GM21825 (cell line): ENCODE measurements around the gene RABGAP1L.

Experiments
- ATAC-seq: cut with Tn5 transposase; IDR thresholded peaks from one replicate; pipeline ENCODE4 v1.9.1; 2021; ENCODE audit warnings: mild to moderate bottlenecking, moderate library complexity; ENCODE audit not compliant: unreplicated experiment

Gene RABGAP1L

DNA sequence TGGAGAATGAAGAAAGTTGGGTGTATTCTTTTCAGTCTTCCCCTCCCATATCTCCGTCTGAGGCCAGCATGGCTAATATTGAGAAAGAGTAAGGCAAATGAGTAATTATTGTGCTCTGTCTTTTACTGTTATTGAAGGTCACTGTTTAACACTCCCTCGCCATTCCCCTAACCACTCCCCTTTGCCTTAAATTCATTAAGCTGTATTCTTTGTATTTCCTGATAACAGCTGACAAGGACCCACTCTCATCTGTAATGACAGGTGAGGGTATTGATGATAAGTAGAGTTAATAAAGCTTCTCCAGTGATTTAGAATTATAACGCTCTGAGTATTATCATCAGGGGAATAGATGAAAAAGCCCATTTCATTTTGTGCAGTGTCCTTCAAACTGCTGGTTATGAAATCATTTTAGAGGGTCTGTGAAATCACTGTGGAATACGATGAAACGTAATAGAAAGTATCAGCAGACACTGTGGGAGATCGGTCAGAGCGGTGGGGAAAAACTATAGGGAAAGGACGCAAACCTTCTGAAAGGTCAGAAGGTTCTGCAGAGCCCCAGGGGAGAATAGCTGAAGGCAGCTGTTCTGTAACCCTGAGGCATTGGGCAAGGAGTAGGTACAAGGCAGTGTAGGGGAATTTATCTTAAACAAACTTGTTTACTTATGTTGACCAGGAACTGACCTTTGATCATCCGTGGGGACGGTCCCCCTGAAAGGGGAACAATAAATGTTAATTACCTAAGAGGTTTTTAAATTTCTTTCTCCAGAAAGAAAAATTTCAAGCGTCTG is 794.2 kb downstream of the RABGAP1L start:
- no peak for ATAC-seq

DNA sequence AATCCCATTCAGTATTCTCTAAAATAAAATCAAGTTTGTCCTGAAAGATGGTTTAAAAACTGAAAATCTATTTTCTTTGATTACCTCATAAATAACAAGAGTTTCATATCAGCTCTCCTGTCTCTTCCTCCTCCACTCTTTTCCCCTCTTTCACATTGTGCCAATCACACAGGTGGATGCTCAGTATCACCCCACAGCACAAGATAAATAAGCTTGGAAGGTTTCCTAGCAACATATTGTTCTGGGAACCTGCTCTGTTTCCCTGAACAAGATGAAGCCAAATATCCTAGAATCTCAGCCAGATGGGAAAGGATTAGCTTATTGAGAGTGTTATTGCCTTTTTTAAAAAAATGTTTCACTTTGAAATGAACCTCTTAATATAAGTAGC is 794.7 kb downstream of the RABGAP1L start:
- ATAC-seq, result no peak

DNA sequence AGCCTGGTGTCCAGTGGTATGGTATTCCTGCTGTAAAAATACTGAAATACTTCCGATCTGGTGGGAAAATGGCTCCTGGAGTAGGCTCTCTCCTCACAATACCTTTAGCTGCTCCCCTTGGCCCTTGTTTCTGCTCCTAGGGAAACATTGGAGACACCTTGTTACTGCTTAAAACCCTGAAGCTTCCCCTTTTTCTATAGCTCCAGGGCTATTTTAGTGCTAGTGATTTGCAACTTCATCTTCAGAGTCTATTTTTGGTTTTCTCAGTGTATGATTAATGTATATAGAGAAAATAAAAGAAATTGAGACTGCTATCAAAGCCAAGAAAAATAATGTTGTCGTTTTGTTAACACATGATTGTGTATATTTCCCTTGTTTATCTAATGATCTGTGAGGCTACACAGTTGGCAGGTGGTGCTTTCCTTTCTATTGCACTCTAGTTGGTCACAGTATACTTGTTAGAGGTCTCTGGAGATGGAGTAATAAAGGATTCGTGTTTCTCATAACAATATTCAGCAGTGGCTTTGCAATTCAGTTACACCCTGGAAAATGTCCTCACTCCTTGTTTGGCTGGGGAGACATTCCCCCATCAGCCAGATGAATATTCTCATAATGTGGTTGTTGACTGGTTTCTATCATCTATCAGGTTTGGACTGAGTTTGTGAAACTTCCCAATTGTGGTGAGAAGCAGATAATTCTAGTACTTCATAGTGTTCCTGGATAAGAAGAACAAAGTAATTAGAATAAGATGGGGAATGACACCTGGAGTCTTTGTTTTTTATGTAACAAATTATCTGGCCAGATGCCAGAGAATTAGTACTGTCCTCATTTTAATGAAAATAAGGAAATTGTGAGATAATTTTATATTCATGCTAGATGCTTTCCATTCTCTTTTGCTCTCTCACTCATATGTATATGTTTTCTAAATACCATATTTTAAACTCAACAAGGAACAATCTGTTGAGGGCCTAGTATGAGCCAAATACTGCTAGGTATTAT is 795.6 kb downstream of the RABGAP1L start:
- no peak for ATAC-seq

GRCh38 chr1:174956086-174956485 is 796.8 kb downstream of the RABGAP1L start:
- ATAC-seq, result no peak

GRCh38 chr1:174956976-174957375 is 797.7 kb downstream of the RABGAP1L start:
- ATAC-seq, result no peak

DNA sequence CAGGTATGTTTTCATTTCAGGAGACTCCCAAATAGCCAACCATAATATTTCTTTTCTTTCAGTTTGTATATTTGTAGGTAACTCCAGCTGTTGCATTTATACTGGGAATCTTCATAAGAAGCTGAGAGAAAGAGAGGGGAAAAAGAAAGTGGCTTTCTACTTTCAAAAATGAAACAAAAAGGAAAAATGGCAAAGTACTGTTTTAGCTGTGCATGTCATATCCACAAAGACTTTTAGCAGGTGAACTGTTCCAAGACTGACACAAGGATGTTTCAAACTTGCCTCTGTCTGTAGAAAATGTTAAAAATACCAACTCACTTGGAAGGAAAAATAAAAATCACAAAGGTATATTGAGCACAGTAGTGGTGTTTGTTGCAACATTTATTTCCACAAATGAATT is 798.5 kb downstream of the RABGAP1L start:
- no peak for ATAC-seq

- ATAC-seq, result no peak
Observed at GRCh38 chr1:174958396-174958795, 799.1 kb downstream of the RABGAP1L start.

- ATAC-seq, result no peak
Observed at GRCh38 chr1:174960362-174960761, 801.0 kb downstream of the RABGAP1L start.

GRCh38 chr1:174963529-174964125 is 804.3 kb downstream of the RABGAP1L start:
- no peak for ATAC-seq

GRCh38 chr1:174964261-174964971 is 805.1 kb downstream of the RABGAP1L start:
- no peak for ATAC-seq

GRCh38 chr1:174964972-174965361 is 805.6 kb downstream of the RABGAP1L start:
- ATAC-seq, result no peak

GRCh38 chr1:174965362-174966007 is 806.2 kb downstream of the RABGAP1L start:
- no peak for ATAC-seq

DNA sequence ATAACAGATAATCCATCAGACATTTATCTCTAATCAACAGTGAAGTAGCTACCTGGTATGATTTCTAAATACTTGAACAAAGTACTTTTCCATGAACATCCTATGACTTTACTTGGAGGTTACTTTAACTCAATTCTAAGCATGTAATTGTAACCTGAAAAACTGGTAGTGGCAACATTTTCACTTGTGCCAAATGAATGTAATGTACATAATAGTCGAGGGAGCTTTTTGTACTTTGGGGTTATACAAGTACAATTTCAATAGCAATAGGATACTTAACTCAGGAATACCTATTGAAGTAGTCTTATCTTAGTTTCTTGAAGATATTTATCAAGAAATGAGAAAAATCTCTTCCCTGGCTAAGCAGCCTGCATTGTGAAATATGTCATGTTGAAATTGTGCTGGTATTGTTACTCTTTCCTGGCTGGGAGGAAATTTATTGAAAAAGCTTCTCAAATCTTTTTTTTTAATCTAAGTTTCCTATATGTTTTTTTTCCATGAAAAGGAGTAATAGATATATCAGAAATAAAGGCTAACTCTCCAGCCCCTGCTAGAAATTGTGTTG is 806.8 kb downstream of the RABGAP1L start:
- no peak for ATAC-seq

DNA sequence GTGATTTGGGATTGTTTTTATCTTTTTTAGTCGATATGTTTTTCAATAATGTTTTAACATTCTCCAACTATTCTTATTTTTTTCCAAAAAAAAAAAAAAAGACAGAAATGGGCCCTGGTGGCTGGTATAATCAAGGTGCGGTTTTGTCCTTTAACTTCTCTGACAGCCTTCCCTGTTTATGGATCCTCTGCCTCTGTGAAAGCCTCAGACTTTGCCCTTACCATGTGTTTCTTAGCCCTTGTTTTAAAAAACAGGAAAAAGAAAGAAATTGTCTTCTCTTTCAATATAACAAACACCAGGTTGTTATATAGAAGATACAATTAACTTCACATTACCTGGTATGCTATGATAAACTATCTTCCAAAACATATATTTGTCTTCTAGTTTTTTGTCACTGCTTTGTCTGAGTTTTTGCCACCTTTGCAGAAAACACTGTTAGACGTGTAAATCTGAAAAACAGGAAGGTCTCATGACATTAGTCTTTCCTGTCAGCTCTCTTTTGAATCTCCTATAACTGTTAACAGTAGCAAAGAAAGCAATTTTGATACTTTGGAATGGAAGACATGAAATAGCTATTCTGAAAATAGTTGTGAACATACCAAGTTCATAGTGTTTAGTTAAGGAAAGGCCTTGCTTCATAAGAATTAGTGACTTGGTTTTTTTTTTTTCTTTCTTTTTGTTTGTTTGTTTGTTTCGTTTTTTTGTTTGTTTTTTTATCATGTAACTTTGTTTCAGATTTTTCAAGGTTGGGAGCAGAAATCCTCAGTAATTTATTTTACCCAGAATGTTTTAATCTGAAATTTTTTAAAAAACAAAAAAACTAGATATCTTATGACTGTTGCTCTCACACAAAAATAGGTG is 808.8 kb downstream of the RABGAP1L start:
- no peak for ATAC-seq

DNA sequence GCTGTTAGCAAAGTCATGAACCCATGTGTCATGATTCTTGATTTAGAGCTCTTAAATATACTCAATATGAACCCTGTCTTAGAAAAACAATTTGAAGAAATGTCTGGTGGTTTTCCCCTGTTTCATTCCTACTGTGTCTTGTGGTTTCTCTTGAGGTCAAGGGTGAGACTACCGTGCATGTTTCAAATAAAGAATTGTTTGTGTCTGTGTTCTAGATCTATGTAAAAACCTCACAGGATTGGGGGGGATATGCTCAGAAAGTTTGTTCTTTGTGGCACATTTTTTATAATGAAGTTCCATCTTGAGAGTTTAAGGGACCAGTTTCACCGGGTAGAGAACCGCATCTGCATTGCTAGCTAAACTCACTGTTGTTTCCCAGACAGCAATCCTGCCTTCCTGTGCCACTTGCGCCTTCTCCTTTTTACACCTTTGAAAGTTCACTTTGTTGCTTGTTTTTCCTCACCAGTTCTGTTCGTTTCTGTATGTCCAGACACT is 809.5 kb downstream of the RABGAP1L start:
- ATAC-seq, result peak; percentile 79

- ATAC-seq, result no peak
Observed at GRCh38 chr1:174969977-174970376, 810.7 kb downstream of the RABGAP1L start.

GRCh38 chr1:174971466-174971865 is 812.1 kb downstream of the RABGAP1L start:
- no peak for ATAC-seq

DNA sequence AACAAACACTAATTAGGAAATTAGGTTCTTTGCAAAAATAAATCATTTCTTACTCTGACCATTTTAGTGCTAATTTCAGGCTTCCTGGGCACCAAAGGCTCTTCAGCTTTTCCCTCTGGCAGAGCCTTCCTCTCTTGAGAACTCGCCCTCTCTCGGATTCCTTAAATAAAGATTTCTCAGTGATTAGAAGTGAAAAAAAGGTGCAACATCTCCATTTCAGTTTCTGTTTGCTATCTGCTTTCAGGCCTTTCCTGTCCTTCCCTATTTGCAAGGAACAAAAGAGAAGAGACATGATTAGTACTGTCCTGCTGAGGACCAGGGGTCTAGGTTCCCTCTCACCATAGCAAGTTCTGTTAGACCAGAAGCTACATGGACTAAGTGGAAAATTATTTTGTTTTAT is 812.6 kb downstream of the RABGAP1L start:
- no peak for ATAC-seq

- no peak for ATAC-seq
Observed at GRCh38 chr1:174974711-174975119, 815.4 kb downstream of the RABGAP1L start.
